GM19438 (cell line): ENCODE results near the gene BAX.

ENCODE experiments used
- ATAC-seq: cut with Tn5 transposase; IDR thresholded peaks from one replicate; pipeline ENCODE4 v1.9.1; 2021; ENCODE audit warnings: low read depth; ENCODE audit not compliant: unreplicated experiment

Gene BAX

GRCh38 chr19:48928164-48929025, 26.3 kb upstream of the BAX start:
- ATAC-seq = no peak

- ATAC-seq = no peak
Observed at GRCh38 chr19:48933382-48933932, 21.2 kb upstream of the BAX start, which contains the start of gene DHDH. DHDH (plus strand) TSS chr19:48933699; CDS start chr19:48933722, 23 bp downstream.

GRCh38 chr19:48934837-48935236, 19.8 kb upstream of the BAX start:
- ATAC-seq = no peak

GRCh38 chr19:48935864-48936263, 18.8 kb upstream of the BAX start:
- no peak for ATAC-seq

- ATAC-seq = no peak
Observed at GRCh38 chr19:48938256-48938655, 16.4 kb upstream of the BAX start.

- ATAC-seq = no peak
Observed at GRCh38 chr19:48940902-48941301, 13.8 kb upstream of the BAX start.

GRCh38 chr19:48943081-48943480, 11.6 kb upstream of the BAX start:
- no peak for ATAC-seq

GRCh38 chr19:48945415-48945814, 9.3 kb upstream of the BAX start:
- ATAC-seq = no peak

GRCh38 chr19:48945817-48946216, 8.9 kb upstream of the BAX start:
- ATAC-seq = no peak

GRCh38 chr19:48946463-48947257, 8.0 kb upstream of the BAX start:
- ATAC-seq = no peak

- ATAC-seq = no peak
Observed at GRCh38 chr19:48947258-48947542, 7.5 kb upstream of the BAX start.

- no peak for ATAC-seq
Observed at GRCh38 chr19:48950159-48950558, 4.5 kb upstream of the BAX start.

GRCh38 chr19:48950830-48951519, 3.7 kb upstream of the BAX start:
- ATAC-seq = no peak

- no peak for ATAC-seq
Observed at GRCh38 chr19:48953141-48953540, 1.5 kb upstream of the BAX start.

GRCh38 chr19:48953990-48954594, 583 bp upstream of the BAX start:
- no peak for ATAC-seq

GRCh38 chr19:48955308-48955958, 758 bp downstream of the BAX start:
- no peak for ATAC-seq

- ATAC-seq = no peak
Observed at GRCh38 chr19:48958006-48958405, 3.3 kb downstream of the BAX start.

GRCh38 chr19:48959341-48960239, 4.9 kb downstream of the BAX start:
- ATAC-seq = no peak

- no peak for ATAC-seq
Observed at GRCh38 chr19:48961051-48961649, 6.5 kb downstream of the BAX start.
